C4-2B (cell line): ENCODE data around the gene ALAD.

Experiments used
- H3K27ac ChIP-seq: fragments of 450-650 bp; 2 replicates; pipeline ENCODE4 v1.5.1; 2017
- ZFX ChIP-seq: fragments of 450-650 bp; IDR thresholded peaks from 2 replicates; pipeline ENCODE4 v1.6.1; 2017
- TF ChIP-seq, protein P1 (sequence below): fragments of 450-650 bp; conservative IDR thresholded peaks from 2 replicates; pipeline ENCODE4 v1.5.1; 2017; ENCODE audit warnings: mild to moderate bottlenecking

ALAD gene

DNA sequence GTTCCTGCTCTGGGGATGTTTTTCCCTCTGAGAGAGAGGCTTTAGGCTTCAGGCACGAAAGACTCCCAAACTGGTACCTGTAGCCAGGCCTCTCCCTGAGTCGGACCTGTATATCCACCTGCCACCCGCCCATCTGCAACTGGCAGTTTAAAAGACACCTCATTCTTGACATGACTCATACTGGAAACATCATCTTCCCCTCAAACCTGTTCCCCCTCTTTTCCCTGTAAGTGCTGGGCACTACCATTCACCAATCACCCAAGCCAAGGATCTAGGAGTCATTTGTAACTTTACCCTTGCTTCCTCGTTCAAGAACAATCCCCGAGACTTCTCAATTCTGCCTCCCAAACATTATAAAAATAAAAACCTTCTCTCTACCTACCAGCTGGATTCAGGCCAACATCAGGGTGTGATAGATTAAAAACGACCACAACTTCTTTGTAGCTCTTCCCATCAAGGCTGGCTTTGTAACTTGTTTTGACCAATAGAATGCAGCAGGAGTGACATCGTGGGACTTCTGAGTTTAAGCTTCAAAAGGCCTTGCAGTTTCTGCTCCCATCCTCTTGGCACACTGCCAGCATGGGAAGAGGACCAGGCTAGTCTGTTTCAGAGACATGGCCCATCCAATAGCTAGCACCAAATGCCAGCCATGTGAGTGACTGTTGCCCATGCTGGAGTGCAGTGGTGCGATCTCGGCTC is 59.2 kb downstream of the ALAD start:
- TF ChIP-seq ZFX = no peak
- TF ChIP-seq, protein P1, sequence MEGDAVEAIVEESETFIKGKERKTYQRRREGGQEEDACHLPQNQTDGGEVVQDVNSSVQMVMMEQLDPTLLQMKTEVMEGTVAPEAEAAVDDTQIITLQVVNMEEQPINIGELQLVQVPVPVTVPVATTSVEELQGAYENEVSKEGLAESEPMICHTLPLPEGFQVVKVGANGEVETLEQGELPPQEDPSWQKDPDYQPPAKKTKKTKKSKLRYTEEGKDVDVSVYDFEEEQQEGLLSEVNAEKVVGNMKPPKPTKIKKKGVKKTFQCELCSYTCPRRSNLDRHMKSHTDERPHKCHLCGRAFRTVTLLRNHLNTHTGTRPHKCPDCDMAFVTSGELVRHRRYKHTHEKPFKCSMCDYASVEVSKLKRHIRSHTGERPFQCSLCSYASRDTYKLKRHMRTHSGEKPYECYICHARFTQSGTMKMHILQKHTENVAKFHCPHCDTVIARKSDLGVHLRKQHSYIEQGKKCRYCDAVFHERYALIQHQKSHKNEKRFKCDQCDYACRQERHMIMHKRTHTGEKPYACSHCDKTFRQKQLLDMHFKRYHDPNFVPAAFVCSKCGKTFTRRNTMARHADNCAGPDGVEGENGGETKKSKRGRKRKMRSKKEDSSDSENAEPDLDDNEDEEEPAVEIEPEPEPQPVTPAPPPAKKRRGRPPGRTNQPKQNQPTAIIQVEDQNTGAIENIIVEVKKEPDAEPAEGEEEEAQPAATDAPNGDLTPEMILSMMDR = no peak
- H3K27ac ChIP-seq = no peak overlapping the region

DNA sequence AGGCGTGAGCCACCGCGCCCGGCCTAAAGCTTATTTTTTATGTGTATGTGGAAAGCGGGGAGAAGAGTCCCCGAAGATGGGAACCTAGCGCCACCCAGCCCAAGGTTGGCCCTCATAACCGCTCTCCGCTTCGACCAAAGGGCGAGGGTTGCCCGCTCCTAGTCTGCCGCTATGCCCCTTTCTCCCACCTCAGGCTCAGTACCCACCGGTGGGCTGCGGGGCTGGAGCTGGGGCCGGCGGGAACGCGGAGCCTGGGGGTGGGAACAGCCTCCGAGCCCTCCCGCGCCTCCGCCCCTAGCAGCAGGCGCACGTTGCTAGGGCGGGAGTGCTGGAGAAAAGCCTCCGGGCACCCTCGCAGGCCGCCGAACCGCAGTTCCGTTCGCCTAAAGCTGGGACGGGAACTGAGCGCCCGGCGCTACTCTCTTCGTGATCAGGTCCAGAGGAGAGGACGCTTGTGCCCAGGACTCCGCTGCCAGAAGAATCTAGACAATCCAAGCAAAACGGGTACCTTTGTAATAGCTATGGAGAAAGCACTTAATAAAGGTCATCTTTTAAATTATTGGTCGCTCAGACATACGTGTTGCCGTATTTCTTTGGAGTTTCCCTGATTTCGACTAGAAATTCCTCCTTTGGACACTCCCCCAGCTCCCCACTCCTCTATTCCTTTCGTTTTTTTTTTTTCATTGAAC is 60.9 kb downstream of the ALAD start, which contains the start of gene WDR31:
WDR31 (minus strand) TSS at position 265 of the 689 bp plus-strand sequence. CDS start 8,253 bp downstream, outside the sequence.
- peak within 1 kb of the TSS; percentile 71 for H3K27ac ChIP-seq
- TF ChIP-seq ZFX = peak; percentile 48
- TF ChIP-seq, protein P1 = no peak

DNA sequence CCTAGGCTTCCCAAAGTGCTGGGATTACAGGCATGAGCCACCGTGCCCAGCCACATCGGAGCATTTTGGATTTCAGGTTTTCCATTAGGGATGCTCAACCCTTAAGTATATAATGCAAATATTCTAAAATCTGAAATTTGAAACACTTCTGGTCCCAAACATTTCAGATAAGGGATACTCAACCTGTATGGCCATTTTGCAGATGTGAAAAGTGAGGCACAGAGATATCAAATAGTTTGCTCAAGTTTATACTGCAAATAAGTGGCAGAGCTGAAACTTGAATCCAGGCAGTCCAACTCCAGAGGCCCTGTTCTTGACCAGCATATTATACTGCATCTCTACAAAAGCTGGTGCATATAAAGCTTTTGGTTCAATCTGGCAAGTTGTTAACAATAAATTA is 63.4 kb downstream of the ALAD start:
- H3K27ac ChIP-seq = no peak overlapping the region
- TF ChIP-seq ZFX = no peak
- TF ChIP-seq, protein P1 = no peak
